Endothelial cell of umbilical vein (primary cell): Measurements from ENCODE around the gene RORC. TPM values are rescaled to one million over a fixed set of nuclear protein-coding genes. Genes with fewer than 3 reads are reported as not detected.

Experiments used
- BruUV-seq: library from RNA; stranded (reverse); fragments of 400-500 nt; replicated peaks from 2 replicates; lab custom pipeline; 2021; lab: Mats Ljungman, UMichigan
- CTCF ChIA-PET: fragments of 300-600, 350-600 bp; sonication (Branson Sonifier 250); formaldehyde crosslinking; loops from one replicate; lab custom pipeline; 2021; ENCODE audit warnings: antibody characterized with exemption, inconsistent platforms; lab: Charles Lee
- POLR2A ChIA-PET: fragments of 300-600, 350-600 bp; sonication (Branson Sonifier 250); formaldehyde crosslinking; loops from one replicate; lab custom pipeline; 2021; ENCODE audit warnings: antibody characterized with exemption, inconsistent platforms; lab: Charles Lee
- DNase-seq: peaks from one replicate; pipeline ENCODE4 v3.0.0-alpha.2; 2011; ENCODE audit warnings: low read depth, low spot score
- FAIRE-seq: peaks from 2 replicates; lab custom pipeline; 2011; peaks lifted over from hg19 to GRCh38; lab: Jason Lieb, UNC
- H2AFZ ChIP-seq: 2 replicates; pipeline ENCODE4 v1.6.0; 2012; ENCODE audit warnings: low read depth, low read length, control low read depth, inconsistent platforms
- H3K27ac ChIP-seq: 2 replicates; pipeline ENCODE4 v1.5.1; 2011; ENCODE audit warnings: low read depth, mild to moderate bottlenecking, control low read depth, low read length, moderate library complexity; ENCODE audit not compliant: insufficient read depth
- H3K27me3 ChIP-seq, 2 experiments: 2 replicates each; pipeline versions ENCODE4 v1.6.0 to v1.6.1; 2011; ENCODE audit warnings: low read length in 2 of 2, mixed read lengths in 1 of 2; ENCODE audit not compliant: control insufficient read depth in 2 of 2, insufficient read depth in 2 of 2
- H3K36me3 ChIP-seq, 2 experiments: 2 replicates in 1 of 2; 3 replicates in 1 of 2; pipeline ENCODE4 v1.5.1; 2011; ENCODE audit warnings: low read length in 2 of 2, mild to moderate bottlenecking in 1 of 2, moderate library complexity in 1 of 2; ENCODE audit not compliant: control insufficient read depth in 2 of 2, insufficient read depth in 2 of 2; ENCODE audit errors: extremely low read depth in 1 of 2
- H3K4me1 ChIP-seq: 3 replicates; pipeline ENCODE4 v1.5.1; 2011; ENCODE audit warnings: mild to moderate bottlenecking, low read length; ENCODE audit not compliant: control insufficient read depth, insufficient read depth; ENCODE audit errors: extremely low read depth
- H3K4me2 ChIP-seq: 2 replicates; pipeline ENCODE4 v1.6.1; 2011; ENCODE audit warnings: low read length, control low read depth, mixed read lengths; ENCODE audit not compliant: insufficient read depth
- H3K4me3 ChIP-seq, 3 experiments: fragments of 200-600 bp in 1 of 3; sonication (generic), shearing (Covaris generic) in 1 of 3; replicated peaks in 1 of 3; 2 replicates each; pipeline ENCODE4 v1.5.1; 2011 to 2016; ENCODE audit warnings: control low read depth in 3 of 3, low read length in 3 of 3, mild to moderate bottlenecking in 2 of 3, inconsistent platforms in 1 of 3, low read depth in 1 of 3, moderate library complexity in 1 of 3; ENCODE audit not compliant: insufficient read depth in 1 of 3
- H3K79me2 ChIP-seq: 2 replicates; pipeline ENCODE4 v1.6.0; 2012; ENCODE audit warnings: low read length, inconsistent platforms; ENCODE audit not compliant: control insufficient read depth, insufficient read depth
- H3K9ac ChIP-seq: replicated peaks from 2 replicates; pipeline ENCODE3; 2011; ENCODE audit warnings: low read length, control low read depth; ENCODE audit not compliant: insufficient read depth; ENCODE audit errors: extremely low read depth
- H3K9me1 ChIP-seq: replicated peaks from 3 replicates; pipeline ENCODE4 v1.6.0; 2011; ENCODE audit warnings: mild to moderate bottlenecking, low read length; ENCODE audit not compliant: control insufficient read depth, insufficient read depth; ENCODE audit errors: extremely low read depth
- H3K9me3 ChIP-seq: replicated peaks from 2 replicates; pipeline ENCODE4 v1.5.1; 2012; ENCODE audit warnings: low read length, inconsistent platforms; ENCODE audit not compliant: control insufficient read depth, insufficient read depth
- H4K20me1 ChIP-seq: replicated peaks from 2 replicates; pipeline ENCODE3; 2011; ENCODE audit warnings: mild to moderate bottlenecking, low read length; ENCODE audit not compliant: control insufficient read depth, insufficient read depth; ENCODE audit errors: extremely low read depth
- CTCF ChIP-seq, 2 donors: IDR thresholded peaks; 1 replicate in 1 of 2; 2 replicates in 1 of 2; pipeline ENCODE4 v1.5.1; 2011; ENCODE audit warnings: low read length in 2 of 2, mild to moderate bottlenecking in 2 of 2, moderate library complexity in 2 of 2, control low read depth in 1 of 2, inconsistent platforms in 1 of 2, low read depth in 1 of 2; ENCODE audit not compliant: insufficient read depth in 1 of 2; ENCODE audit errors: extremely low read depth in 1 of 2
- EZH2 ChIP-seq: IDR thresholded peaks from 2 replicates; pipeline ENCODE4 v1.6.1; 2012; ENCODE audit warnings: borderline replicate concordance, low read depth, mild to moderate bottlenecking, moderate library complexity, low read length, inconsistent platforms; ENCODE audit not compliant: severe bottlenecking
- FOS ChIP-seq: IDR thresholded peaks from 2 replicates; pipeline ENCODE4 v1.6.1; 2011; ENCODE audit warnings: mild to moderate bottlenecking, low read length, moderate library complexity, borderline replicate concordance; ENCODE audit not compliant: insufficient read depth
- GATA2 ChIP-seq: IDR thresholded peaks from 2 replicates; pipeline ENCODE4 v1.7.0; 2011; ENCODE audit warnings: low read depth, mild to moderate bottlenecking, moderate library complexity, mixed read lengths, low read length; ENCODE audit not compliant: insufficient read length, insufficient read depth
- JUN ChIP-seq: IDR thresholded peaks from 2 replicates; pipeline ENCODE4 v1.6.1; 2011; ENCODE audit warnings: borderline replicate concordance, low read depth; ENCODE audit not compliant: insufficient read length, insufficient read depth
- MAX ChIP-seq: IDR thresholded peaks from 2 replicates; pipeline ENCODE4 v1.6.1; 2011; ENCODE audit not compliant: insufficient read depth, insufficient read length
- MYC ChIP-seq: IDR thresholded peaks from one replicate; pipeline ENCODE4 v1.6.1; 2011; ENCODE audit warnings: mild to moderate bottlenecking, low read depth, low read length
- POLR2A ChIP-seq: IDR thresholded peaks from 2 replicates; pipeline ENCODE4 v1.6.1; 2012; ENCODE audit warnings: low read depth, mild to moderate bottlenecking, control low read depth, low read length
- POLR2AphosphoS5 ChIP-seq: IDR thresholded peaks from 2 replicates; pipeline ENCODE4 v1.6.1; 2012; ENCODE audit warnings: low read depth, mild to moderate bottlenecking, control low read depth, low read length, moderate library complexity; ENCODE audit not compliant: insufficient read depth
- dilution Hi-C: fragments of 300-500 bp; cut with MboI; formaldehyde crosslinking; loops from one replicate; pipeline ENCODE4 v1.15.0; 2019; ENCODE audit warnings: low sequenced_read_pairs; ENCODE audit not compliant: extremely low pct_ligation_motif_present
- intact Hi-C: fragments of 100-400 bp; cut with micrococcal nuclease; formaldehyde crosslinking; loops from one replicate; pipeline ENCODE4 v1.10.0; 2022
- polyA plus RNA-seq, 4 experiments: library from polyadenylated mRNA; depleted of rRNA in 3 of 4; stranded (reverse) in 3 of 4; unstranded in 1 of 4; fragments of >200 nt; gene quantifications; 2 replicates each; pipeline versions ENCODE4 v1.2.1 to v1.2.3, GENCODE V29; 2011 to 2012; ENCODE audit warnings: missing spikeins in 1 of 4
- total RNA-seq: library from RNA; stranded (reverse); gene quantifications from 2 replicates; pipeline ENCODE4 v1.2.3, GENCODE V29; 2021

Gene RORC
- total and polyA plus RNA-seq, 2 donors (not counting 3 experiments of a cell fraction or from before 2014, with no cell fraction given), result not detected

DNA sequence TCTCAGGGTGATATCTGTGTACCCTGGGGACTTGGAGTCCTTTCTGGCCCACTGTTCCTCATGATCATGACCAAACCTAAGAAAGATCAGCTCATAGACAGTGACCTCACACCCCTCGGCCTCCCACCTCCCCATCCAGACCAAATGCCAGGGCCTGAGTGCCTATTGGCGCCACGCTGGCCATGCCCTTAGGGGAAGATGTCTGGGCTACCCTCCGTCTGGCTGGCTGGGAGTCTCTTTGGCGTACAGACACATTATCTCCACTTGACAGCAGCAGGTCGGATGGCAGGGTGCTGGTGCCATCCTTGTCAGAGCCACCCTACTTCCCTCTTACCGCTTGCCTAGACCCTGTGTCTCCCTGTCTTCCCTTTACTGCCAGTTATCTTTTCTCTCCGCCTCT lies 8.4 kb downstream of the RORC start:
- BruUV-seq, result no TSS peak
- no peaks in the 10 kb centered on the region for H4K20me1 ChIP-seq
- no peak for DNase-seq

More for the DNA sequence above, 8.4 kb downstream of the RORC start:
- peaks cover under 1% of the 10 kb centered on the region for H3K4me1 ChIP-seq
- CTCF ChIA-PET, result interaction anchor here (1.0 to 1.5 kb wide), 5 partner anchors 13 to 378 kb away, joined by 3 to 4 read pairs (median 3); partner anchors contain the start of gene THEM5
- dilution Hi-C loops (no loop called here), intact Hi-C loops (no loop called here)
- no peak overlapping the region for H3K4me2 ChIP-seq
- H3K4me3 ChIP-seq, result no peak overlapping the region
- FAIRE-seq, result no peak
- no peak overlapping the region for H3K9ac ChIP-seq
- POLR2A ChIA-PET, result no interaction called here
- H3K9me3 ChIP-seq, result no peaks in the 10 kb centered on the region
- H2AFZ ChIP-seq, result no peak overlapping the region
- H3K27ac ChIP-seq, result no peak overlapping the region
- H3K9me1 ChIP-seq, result no peaks in the 10 kb centered on the region
- H3K36me3 ChIP-seq, result no peaks in the 10 kb centered on the region
- no peak for TF ChIP-seq GATA2
- no peak for TF ChIP-seq CTCF (IDR thresholded peaks at IDR 0.05; ENCODE audit: extremely low read depth in 1 of 2, insufficient read depth in 1 of 2, low read depth in 1 of 2, low read length in 2 of 2)
- no peak for TF ChIP-seq POLR2A
- no peak for TF ChIP-seq JUN
- TF ChIP-seq MYC, result no peak
- no peak for TF ChIP-seq FOS
- TF ChIP-seq POLR2AphosphoS5, result no peak
- no peak for TF ChIP-seq EZH2
- TF ChIP-seq MAX, result no peak
- H3K79me2 ChIP-seq, result no peaks in the 10 kb centered on the region
- peaks cover 0 to 5% of the 10 kb centered on the region in 2 experiments for H3K27me3 ChIP-seq
